ENCODE measurements around the gene TRMT112. TPM values are rescaled to one million over a fixed set of nuclear protein-coding genes. Genes with fewer than 3 reads are reported as not detected.

TRMT112 gene
- total and polyA plus RNA-seq, 5 donors from 2014 or later = 95.6 to 512 (median 478) TPM

DNA sequence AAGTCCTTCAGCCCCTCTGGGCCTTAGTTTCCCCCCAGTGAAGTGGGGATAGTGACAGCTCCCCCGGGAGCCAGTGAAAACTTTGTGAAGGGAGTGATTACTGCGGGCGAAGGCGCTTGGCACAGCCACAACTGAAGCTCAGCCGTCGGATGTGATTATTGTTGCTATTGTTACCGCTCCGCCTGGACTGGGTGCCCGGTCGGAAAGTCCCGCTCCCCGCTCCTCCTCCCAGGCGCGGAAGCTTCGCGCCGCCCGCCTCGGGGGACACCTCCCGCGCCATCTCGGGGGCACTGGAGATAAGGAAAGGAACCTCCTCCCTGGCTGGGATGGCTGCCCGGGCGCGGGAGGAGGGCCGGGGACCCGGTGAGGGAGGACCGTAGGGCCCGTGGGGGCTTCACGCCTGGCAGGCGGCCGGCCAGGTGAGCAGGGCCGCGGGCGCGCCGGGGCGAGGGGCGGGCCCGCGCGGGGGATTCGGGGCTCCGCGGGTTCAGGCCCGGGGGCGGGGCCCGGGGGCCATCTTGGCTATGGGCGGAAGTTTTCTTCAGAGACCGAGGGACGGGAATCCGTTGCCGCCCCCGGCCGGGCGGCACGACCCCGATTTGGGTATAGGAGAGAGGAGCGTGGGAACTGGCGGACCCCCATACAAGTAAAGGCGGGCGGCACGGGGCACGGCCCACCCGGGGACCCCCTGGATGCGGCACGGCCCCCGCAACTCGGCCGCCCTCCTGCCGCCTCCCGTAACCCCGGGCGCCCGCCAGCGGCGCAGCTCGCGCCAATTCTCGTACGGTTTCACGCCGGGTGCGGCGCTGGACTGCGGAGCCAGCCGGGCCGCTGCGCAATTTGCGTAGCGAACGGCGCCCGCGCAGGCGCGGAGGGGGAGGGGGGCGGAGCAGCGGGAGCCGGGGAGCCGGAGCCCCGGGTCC, 32.1 kb downstream of the TRMT112 start, which contains the start of gene GPR137:
TSS of gene GPR137 (plus strand) at position 887 of the 923 bp plus-strand sequence. CDS start 677 bp downstream, outside the sequence.
- peaks cover 0 to 28% (median 12%) of the 10 kb centered on the region in 4 donors for H3K4me1 Mint-ChIP-seq

DNA sequence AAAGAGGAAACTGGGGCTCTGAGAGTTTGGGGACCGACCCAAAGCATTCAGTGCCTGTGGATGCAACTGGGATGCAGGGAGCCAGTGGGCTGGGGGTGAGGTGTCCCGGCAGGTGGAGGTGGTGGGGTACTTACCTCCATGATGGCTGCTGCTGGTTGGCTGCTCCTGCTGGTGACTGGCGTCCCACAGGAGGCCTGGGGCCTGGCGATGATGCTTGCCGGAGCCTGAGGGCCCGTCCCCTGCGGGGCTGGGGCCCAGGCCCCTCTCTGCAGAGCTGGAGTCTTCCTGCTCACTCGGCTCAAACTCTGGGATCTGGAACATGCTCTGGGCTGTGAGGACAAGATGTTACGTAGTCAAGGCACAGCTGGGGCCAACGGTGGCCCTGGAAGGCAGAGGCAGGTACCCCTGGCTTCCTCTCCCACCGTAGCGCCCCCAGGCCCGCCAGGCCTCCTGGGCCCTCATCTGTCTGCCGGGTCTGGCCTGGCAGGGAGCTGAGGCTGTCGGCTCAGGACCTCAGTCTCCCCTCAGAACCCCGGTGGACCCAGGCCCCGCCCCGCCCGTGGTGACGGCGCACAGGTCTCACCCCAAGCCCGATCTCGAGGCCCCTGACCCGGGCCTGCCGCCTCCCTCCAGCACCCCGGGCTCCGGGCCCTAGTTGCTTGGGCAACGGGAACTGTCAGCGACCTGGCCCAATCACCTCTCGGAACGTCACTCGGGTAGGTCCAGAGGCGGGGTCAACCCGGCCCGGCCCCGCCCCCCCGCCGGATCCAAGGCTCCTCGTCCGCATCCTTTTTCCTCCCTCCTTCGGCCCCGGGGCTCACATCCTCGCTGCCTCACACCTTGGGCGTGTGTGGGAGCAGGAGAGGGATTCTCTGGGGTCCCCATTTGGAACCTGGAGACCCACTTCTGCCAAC, 33.1 kb downstream of the TRMT112 start, which contains the start of gene BAD:
TSS of gene BAD (minus strand) at position 618 of the 914 bp plus-strand sequence. CDS start at position 321, 297 bp downstream.
- H3K9me3 Mint-ChIP-seq = no peaks in the 10 kb centered on the region
- H3K4me1 Mint-ChIP-seq = peaks cover 0 to 28% (median 12%) of the 10 kb centered on the region in 4 donors
- H3K4me3 Mint-ChIP-seq = peak within 1 kb of the TSS; percentile 90 to 97 (median 92)
- H3K9me3 ChIP-seq (ENCODE audit: control insufficient read depth in 2 of 2, low read length in 2 of 2) = no peaks in the 10 kb centered on the region
- H3K36me3 ChIP-seq (ENCODE audit: control insufficient read depth, insufficient read depth, low read length) = no peaks in the 10 kb centered on the region
- peaks cover 20% of the 10 kb centered on the region for H3K4me1 ChIP-seq (ENCODE audit: control insufficient read depth, insufficient read depth, low read length, poor library complexity, severe bottlenecking)
- peak; percentile 82 for ATAC-seq (ENCODE audit: low read depth in 2 of 2)
- H3K27ac ChIP-seq (ENCODE audit: insufficient read depth, low read length, poor library complexity, severe bottlenecking) = peak within 1 kb of the TSS; percentile 100
- H3K4me3 ChIP-seq (ENCODE audit: low read depth, low read length) = peak within 1 kb of the TSS; percentile 86
- H3K36me3 Mint-ChIP-seq = peaks cover 9% of the 10 kb centered on the region
- H3K27me3 Mint-ChIP-seq = peaks cover 8% of the 10 kb centered on the region
- H3K27me3 ChIP-seq (ENCODE audit: control insufficient read depth, insufficient read depth, low read length) = no peaks in the 10 kb centered on the region
- peak within 1 kb of the TSS; percentile 74 to 96 (median 94) for H3K27ac Mint-ChIP-seq
- peak; percentile 88 to 94 (median 90) for DNase-seq

More for the DNA sequence above, 32.1 kb downstream of the TRMT112 start, which contains the start of gene GPR137:
- Histone ChIP-seq H3K27ac (ENCODE audit: insufficient read depth, low read length, poor library complexity, severe bottlenecking) (peak within 1 kb of the TSS; percentile 100), H3K27me3 (ENCODE audit: control insufficient read depth, insufficient read depth, low read length) (no peaks in the 10 kb centered on the region), H3K4me3 (ENCODE audit: low read depth, low read length) (peak within 1 kb of the TSS; percentile 86), H3K9me3 (ENCODE audit: control insufficient read depth in 2 of 2, low read length in 2 of 2) (no peaks in the 10 kb centered on the region), H3K36me3 (ENCODE audit: control insufficient read depth, insufficient read depth, low read length) (no peaks in the 10 kb centered on the region), H3K4me1 (ENCODE audit: control insufficient read depth, insufficient read depth, low read length, poor library complexity, severe bottlenecking) (peaks cover 20% of the 10 kb centered on the region)
- no peaks in the 10 kb centered on the region for H3K9me3 Mint-ChIP-seq
- peaks cover 10% of the 10 kb centered on the region for H3K27me3 Mint-ChIP-seq
- peak within 1 kb of the TSS; percentile 90 to 97 (median 92) for H3K4me3 Mint-ChIP-seq
- ATAC-seq (ENCODE audit: low read depth in 2 of 2) (peak; percentile 66 to 68), DNase-seq (peak; percentile 86 to 96 (median 90))
- peaks cover 7% of the 10 kb centered on the region for H3K36me3 Mint-ChIP-seq
- H3K27ac Mint-ChIP-seq = peak within 1 kb of the TSS; percentile 74 to 96 (median 94)

DNA sequence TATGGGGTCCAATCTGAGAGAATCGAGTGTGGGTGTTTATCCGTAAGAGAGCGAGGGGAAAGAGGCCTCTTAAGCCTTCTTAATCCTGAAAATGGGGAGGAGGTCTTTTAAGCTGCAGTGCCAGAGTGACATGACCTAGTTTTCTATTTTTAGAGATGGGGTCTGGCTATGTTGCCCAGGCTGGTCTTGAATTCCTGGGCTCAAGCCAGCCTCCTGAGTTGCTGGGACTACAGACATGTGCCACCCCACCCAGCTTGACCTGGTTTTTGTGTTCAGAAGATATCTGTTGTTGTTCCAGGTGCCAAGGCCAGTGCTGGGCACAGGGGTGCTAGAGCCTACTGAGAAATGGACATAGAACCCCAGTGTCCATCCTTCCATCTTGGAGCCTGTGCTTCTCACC, 34.3 kb downstream of the TRMT112 start:
- Histone ChIP-seq H3K27me3 (ENCODE audit: control insufficient read depth, insufficient read depth, low read length) (no peaks in the 10 kb centered on the region), H3K9me3 (ENCODE audit: control insufficient read depth in 2 of 2, low read length in 2 of 2) (no peaks in the 10 kb centered on the region), H3K27ac (ENCODE audit: insufficient read depth, low read length, poor library complexity, severe bottlenecking) (peak overlapping the region; percentile 14), H3K36me3 (ENCODE audit: control insufficient read depth, insufficient read depth, low read length) (peaks cover 7% of the 10 kb centered on the region), H3K4me1 (ENCODE audit: control insufficient read depth, insufficient read depth, low read length, poor library complexity, severe bottlenecking) (peaks cover 20% of the 10 kb centered on the region), H3K4me3 (ENCODE audit: low read depth, low read length) (no peak overlapping the region)
- Mint-ChIP-seq H3K27me3 (peaks cover 5% of the 10 kb centered on the region), H3K9me3 (no peaks in the 10 kb centered on the region), H3K4me1 (peaks cover 0 to 28% (median 12%) of the 10 kb centered on the region in 4 donors), H3K27ac (peak overlapping the region in 1 of 3 donors; percentile 71), H3K36me3 (peaks cover 9% of the 10 kb centered on the region), H3K4me3 (peak overlapping the region; percentile 21 to 93 (median 78))
- ATAC-seq (ENCODE audit: low read depth in 2 of 2) = no peak
- DNase-seq = no peak

DNA sequence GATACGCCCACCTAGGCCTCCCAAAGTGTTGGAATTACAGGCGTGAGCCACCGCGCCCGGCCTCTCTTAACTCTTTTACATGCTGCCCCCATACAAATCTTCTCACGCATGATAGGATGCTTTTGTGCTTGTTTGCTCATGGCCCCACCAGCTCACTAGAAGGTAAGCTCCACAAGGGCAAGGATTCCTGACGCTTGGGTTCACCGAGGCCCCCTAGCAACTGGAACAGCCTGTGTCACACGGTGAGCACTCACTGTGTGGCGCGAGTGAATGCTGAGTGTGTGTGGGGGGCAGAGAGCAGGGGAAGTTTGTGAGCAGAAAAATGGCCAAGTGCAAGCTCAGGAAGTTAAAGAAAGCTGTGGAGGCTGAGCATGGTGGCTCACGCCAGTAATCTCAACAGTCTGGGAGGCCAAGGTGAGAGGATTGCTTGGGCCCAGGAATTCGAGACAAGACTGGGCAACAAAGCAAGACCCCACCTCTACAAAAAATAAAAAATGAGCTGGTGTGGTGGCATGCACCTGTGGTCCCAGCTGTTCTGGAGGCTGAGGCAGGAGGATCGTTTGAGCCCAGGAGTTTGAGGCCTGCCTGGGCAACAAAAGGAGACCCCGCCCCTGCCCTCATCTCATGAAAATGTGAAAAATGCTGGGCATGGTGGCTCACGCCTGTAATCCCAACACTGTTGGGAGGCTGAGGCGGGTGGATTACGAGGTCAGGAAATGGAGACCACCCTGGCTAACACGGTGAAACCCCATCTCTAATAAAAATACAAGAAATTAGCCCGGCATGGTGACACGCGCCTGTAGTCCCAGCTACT, 35.2 kb downstream of the TRMT112 start:
- ATAC-seq (ENCODE audit: low read depth in 2 of 2) (no peak), DNase-seq (no peak)
- peak overlapping the region in 1 of 3 donors; percentile 66 for H3K27ac Mint-ChIP-seq
- H3K36me3 Mint-ChIP-seq = peaks cover 9% of the 10 kb centered on the region
- H3K4me1 ChIP-seq (ENCODE audit: control insufficient read depth, insufficient read depth, low read length, poor library complexity, severe bottlenecking) = peaks cover 20% of the 10 kb centered on the region
- peaks cover 0 to 28% (median 12%) of the 10 kb centered on the region in 4 donors for H3K4me1 Mint-ChIP-seq
- H3K9me3 ChIP-seq (ENCODE audit: control insufficient read depth in 2 of 2, low read length in 2 of 2) = no peaks in the 10 kb centered on the region
- no peak overlapping the region for H3K4me3 ChIP-seq (ENCODE audit: low read depth, low read length)
- H3K27me3 ChIP-seq (ENCODE audit: control insufficient read depth, insufficient read depth, low read length) = no peaks in the 10 kb centered on the region
- no peaks in the 10 kb centered on the region for H3K9me3 Mint-ChIP-seq
- peaks cover 5% of the 10 kb centered on the region for H3K27me3 Mint-ChIP-seq
- H3K4me3 Mint-ChIP-seq = peak overlapping the region in 2 of 4 donors; percentile 8 to 41
- peaks cover 7% of the 10 kb centered on the region for H3K36me3 ChIP-seq (ENCODE audit: control insufficient read depth, insufficient read depth, low read length)
- no peak overlapping the region for H3K27ac ChIP-seq (ENCODE audit: insufficient read depth, low read length, poor library complexity, severe bottlenecking)

DNA sequence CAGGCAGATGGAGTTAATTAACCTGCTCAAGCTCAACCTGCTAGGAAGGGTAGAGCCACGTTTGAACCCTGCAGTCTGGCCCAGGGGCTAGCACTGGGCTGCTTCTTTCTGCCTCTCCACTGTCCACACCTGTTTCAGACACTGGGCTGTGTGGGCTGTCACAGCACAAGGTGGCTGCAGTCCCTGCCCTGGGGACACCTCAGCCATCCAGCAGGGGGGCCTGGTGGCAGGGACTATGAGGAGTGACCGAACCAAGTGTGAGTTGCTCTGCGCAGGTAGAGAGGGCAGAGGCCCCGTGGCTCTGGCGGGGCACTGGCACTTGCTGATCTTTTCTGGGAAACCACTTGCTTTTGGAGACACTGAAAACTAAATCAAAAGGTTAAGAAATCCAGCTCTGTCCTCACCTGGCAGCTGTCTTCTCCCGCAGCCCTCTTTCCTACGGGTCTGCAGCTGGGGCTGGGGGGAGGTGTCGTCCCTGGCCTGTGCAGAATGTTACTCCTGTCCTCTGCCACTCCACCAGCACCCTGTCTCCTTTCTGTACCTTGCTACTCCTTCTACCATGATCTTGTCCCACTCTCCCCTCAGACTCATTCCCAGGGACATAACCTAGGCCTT, 38.7 kb downstream of the TRMT112 start:
- Histone ChIP-seq H3K27ac (ENCODE audit: insufficient read depth, low read length, poor library complexity, severe bottlenecking) (no peak overlapping the region), H3K9me3 (ENCODE audit: control insufficient read depth in 2 of 2, low read length in 2 of 2) (no peaks in the 10 kb centered on the region), H3K4me3 (ENCODE audit: low read depth, low read length) (no peak overlapping the region), H3K27me3 (ENCODE audit: control insufficient read depth, insufficient read depth, low read length) (no peaks in the 10 kb centered on the region), H3K36me3 (ENCODE audit: control insufficient read depth, insufficient read depth, low read length) (peaks cover 14% of the 10 kb centered on the region), H3K4me1 (ENCODE audit: control insufficient read depth, insufficient read depth, low read length, poor library complexity, severe bottlenecking) (peaks cover 6% of the 10 kb centered on the region)
- ATAC-seq (ENCODE audit: low read depth in 2 of 2) (no peak), DNase-seq (no peak)
- H3K27me3 Mint-ChIP-seq = no peaks in the 10 kb centered on the region
- peak overlapping the region in 1 of 4 donors; percentile 36 for H3K4me3 Mint-ChIP-seq
- peaks cover 9% of the 10 kb centered on the region for H3K36me3 Mint-ChIP-seq
- H3K27ac Mint-ChIP-seq = no peak overlapping the region
- H3K9me3 Mint-ChIP-seq = no peaks in the 10 kb centered on the region
- H3K4me1 Mint-ChIP-seq = peaks cover 0 to 12% (median 4%) of the 10 kb centered on the region in 4 donors

DNA sequence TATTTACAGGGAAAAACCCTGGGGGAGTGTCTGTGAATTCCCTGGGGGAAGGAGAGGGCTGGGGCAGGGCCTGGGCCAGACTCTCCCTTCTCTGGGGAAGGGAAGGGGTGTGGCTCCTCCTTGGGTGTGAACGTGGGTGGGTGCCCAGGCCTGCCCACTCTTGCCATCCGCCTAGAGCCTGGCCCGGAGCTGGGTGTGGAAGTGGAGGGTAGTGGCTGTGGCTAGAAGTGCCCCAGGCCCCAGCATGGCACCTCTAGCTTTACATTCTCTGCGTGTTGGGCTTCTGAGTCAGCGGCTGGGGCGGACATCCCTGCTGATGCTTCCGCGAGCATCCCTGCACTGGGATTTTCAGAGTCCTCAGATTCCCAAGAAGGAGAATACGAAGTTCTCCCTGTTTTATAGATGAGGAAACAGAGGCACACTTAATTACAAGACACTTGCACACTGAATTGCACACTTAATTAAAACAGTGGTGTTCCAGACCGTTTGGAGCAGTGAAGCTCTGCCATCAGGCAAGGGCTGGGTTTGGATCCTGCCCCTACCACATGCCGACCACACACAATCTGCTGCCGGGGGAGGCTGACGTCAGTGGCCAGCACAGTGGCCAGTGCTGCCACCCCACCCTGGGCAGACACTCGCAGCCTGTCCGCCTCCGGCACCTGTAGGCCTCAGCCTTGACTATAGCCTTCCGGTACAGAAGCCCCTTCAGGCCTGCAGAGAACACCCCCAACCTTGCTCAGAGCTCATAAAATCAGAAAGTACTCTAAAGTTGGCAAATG, 40.5 kb downstream of the TRMT112 start:
- peaks cover 2% of the 10 kb centered on the region for H3K4me1 ChIP-seq (ENCODE audit: control insufficient read depth, insufficient read depth, low read length, poor library complexity, severe bottlenecking)
- Mint-ChIP-seq H3K27ac (peak overlapping the region in 1 of 3 donors; percentile 49), H3K4me3 (no peak overlapping the region), H3K27me3 (no peaks in the 10 kb centered on the region), H3K36me3 (peaks cover 9% of the 10 kb centered on the region), H3K9me3 (no peaks in the 10 kb centered on the region), H3K4me1 (peaks cover 0 to 8% (median 4%) of the 10 kb centered on the region in 4 donors)
- no peak for ATAC-seq (ENCODE audit: low read depth in 2 of 2)
- H3K27me3 ChIP-seq (ENCODE audit: control insufficient read depth, insufficient read depth, low read length) = no peaks in the 10 kb centered on the region
- H3K36me3 ChIP-seq (ENCODE audit: control insufficient read depth, insufficient read depth, low read length) = peaks cover 14% of the 10 kb centered on the region
- DNase-seq = no peak
- H3K27ac ChIP-seq (ENCODE audit: insufficient read depth, low read length, poor library complexity, severe bottlenecking) = no peak overlapping the region
- no peak overlapping the region for H3K4me3 ChIP-seq (ENCODE audit: low read depth, low read length)
- no peaks in the 10 kb centered on the region for H3K9me3 ChIP-seq (ENCODE audit: control insufficient read depth in 2 of 2, low read length in 2 of 2)
